Measurements from ENCODE around the gene TTLL1. TPM values are rescaled to one million over a fixed set of nuclear protein-coding genes. Genes with fewer than 3 reads are reported as not detected.

Gene TTLL1
- total and polyA plus RNA-seq, 4 donors, result 0.50 to 2.2 (median 1.1) TPM

DNA sequence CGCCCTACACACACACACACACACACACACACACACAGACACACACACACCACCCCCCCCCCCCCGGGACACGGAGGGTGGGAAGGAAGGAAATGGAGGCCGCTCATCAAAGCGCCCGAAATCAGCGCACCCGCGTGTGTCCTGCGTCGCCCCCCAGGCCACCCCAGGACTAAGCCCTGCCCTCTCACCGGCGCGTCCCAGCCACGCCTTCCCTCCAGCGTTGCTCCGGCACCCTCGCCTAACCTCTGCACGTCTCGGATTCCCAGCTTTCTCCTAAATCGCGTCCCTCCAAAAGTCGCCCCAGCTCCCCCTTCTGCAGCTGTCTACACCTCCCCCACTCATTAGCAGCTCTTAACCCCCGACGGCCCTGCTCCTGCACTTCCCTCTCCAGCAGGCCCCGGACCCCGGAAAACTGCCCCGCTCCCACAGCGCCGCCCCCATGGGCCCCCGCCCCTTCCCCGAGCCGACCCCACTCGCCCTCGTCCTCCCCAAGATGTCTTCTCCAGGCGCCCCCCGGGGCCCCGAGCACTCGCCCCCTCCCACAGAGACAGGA lies 74.8 kb downstream of the TTLL1 start:
- peak overlapping the region; percentile 90 to 95 (median 91) for H3K4me3 ChIP-seq (ENCODE audit: low read depth in 1 of 3, low read length in 3 of 3)
- peak overlapping the region; percentile 30 to 71 for H3K27ac ChIP-seq (ENCODE audit: low read depth in 1 of 2, low read length in 2 of 2)
- peak; percentile 44 for DNase-seq (ENCODE audit: low spot score)
- 1% methylated on average over 39 of the region's 39 CpGs for WGBS
- no peaks in the 10 kb centered on the region for H3K36me3 ChIP-seq (ENCODE audit: control insufficient read depth in 4 of 4, insufficient read depth in 3 of 4, low read depth in 1 of 4, low read length in 3 of 4)
- no peak overlapping the region for H3K9ac ChIP-seq (ENCODE audit: low read depth in 1 of 2, low read length in 2 of 2)
- no peaks in the 10 kb centered on the region for H3K27me3 ChIP-seq (ENCODE audit: control insufficient read depth in 4 of 4, insufficient read depth in 4 of 4, low read length in 3 of 4)
- no peaks in the 10 kb centered on the region for H3K9me3 ChIP-seq (ENCODE audit: control insufficient read depth in 4 of 4, low read length in 3 of 4)
- TF ChIP-seq, protein P1, sequence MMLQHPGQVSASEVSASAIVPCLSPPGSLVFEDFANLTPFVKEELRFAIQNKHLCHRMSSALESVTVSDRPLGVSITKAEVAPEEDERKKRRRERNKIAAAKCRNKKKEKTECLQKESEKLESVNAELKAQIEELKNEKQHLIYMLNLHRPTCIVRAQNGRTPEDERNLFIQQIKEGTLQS (IDR thresholded peaks at IDR 0.05), result no peak
- TF ChIP-seq, protein P2, sequence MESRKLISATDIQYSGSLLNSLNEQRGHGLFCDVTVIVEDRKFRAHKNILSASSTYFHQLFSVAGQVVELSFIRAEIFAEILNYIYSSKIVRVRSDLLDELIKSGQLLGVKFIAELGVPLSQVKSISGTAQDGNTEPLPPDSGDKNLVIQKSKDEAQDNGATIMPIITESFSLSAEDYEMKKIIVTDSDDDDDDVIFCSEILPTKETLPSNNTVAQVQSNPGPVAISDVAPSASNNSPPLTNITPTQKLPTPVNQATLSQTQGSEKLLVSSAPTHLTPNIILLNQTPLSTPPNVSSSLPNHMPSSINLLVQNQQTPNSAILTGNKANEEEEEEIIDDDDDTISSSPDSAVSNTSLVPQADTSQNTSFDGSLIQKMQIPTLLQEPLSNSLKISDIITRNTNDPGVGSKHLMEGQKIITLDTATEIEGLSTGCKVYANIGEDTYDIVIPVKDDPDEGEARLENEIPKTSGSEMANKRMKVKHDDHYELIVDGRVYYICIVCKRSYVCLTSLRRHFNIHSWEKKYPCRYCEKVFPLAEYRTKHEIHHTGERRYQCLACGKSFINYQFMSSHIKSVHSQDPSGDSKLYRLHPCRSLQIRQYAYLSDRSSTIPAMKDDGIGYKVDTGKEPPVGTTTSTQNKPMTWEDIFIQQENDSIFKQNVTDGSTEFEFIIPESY (IDR thresholded peaks at IDR 0.05), result no peak
- TF ChIP-seq YY1 (IDR thresholded peaks at IDR 0.05), result no peak
- no peak for TF ChIP-seq RXRA (IDR thresholded peaks at IDR 0.05)
- TF ChIP-seq HNF4G (IDR thresholded peaks at IDR 0.05), result no peak
- no peak for TF ChIP-seq NR2F2 (IDR thresholded peaks at IDR 0.05)
- peaks cover 3 to 35% (median 27%) of the 10 kb centered on the region in 4 donors for H3K4me1 ChIP-seq (ENCODE audit: control insufficient read depth in 4 of 4, insufficient read depth in 4 of 4, low read length in 3 of 4)

DNA sequence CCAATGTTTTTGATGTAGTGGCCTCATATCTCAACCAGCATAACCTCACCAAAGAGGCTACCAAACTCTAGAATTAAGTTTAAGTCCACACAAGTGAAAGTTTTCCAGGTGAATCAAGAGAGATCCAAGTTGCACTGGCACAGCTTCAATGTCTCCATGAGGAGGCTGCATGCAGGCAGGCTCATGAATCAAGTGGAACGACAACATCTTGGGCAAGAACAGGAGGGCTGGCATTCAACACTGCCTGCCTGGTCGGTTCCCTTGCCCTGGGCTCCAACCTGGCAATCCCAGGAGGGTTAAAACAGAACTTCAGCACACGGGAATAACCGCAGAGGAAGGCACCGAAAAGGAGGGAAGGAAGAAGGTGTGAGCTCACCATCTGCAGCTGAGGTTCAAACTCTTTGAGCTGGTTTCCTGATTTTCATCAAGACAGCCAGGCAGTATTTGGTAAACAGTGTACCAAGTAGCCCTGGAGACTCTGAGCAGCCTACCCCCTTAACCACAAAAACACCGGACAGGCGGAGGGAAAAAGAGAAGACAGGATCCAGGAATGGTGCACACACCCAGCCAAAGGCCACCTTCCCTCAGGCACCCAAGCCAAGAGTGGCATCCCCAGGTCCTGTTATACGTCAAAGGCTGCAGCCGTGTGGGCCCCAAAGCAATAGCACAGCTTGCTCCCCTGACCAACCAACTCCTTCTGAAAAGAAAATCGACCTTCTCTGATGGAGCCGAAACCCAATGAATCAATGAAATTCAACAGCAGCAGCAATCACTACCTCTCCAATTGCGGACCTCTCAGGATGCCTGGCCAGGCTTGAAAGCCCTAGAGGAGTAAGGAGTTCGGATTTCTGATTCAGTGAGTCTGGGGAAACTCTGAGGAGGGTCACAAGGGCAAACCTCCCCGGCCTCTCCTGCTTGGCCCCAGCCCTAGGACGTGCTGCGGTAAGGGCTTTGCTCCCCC lies 75.6 kb downstream of the TTLL1 start:
- Histone ChIP-seq H3K36me3 (ENCODE audit: control insufficient read depth in 4 of 4, insufficient read depth in 3 of 4, low read depth in 1 of 4, low read length in 3 of 4) (no peaks in the 10 kb centered on the region), H3K9ac (ENCODE audit: low read depth in 1 of 2, low read length in 2 of 2) (no peak overlapping the region), H3K27ac (ENCODE audit: low read depth in 1 of 2, low read length in 2 of 2) (peak overlapping the region in 1 of 2 donors; percentile 71), H3K4me1 (ENCODE audit: control insufficient read depth in 4 of 4, insufficient read depth in 4 of 4, low read length in 3 of 4) (peaks cover 3 to 33% (median 25%) of the 10 kb centered on the region in 4 donors), H3K27me3 (ENCODE audit: control insufficient read depth in 4 of 4, insufficient read depth in 4 of 4, low read length in 3 of 4) (no peaks in the 10 kb centered on the region), H3K4me3 (ENCODE audit: low read depth in 1 of 3, low read length in 3 of 3) (peak overlapping the region; percentile 90 to 95 (median 91)), H3K9me3 (ENCODE audit: control insufficient read depth in 4 of 4, low read length in 3 of 4) (no peaks in the 10 kb centered on the region)
- 33% methylated on average over 16 of the region's 16 CpGs for WGBS
- no peak for DNase-seq (ENCODE audit: low spot score)
- no peak for TF ChIP-seq EGR1 (IDR thresholded peaks at IDR 0.05; ENCODE audit: low read depth in 2 of 2)
- TF ChIP-seq RXRA (IDR thresholded peaks at IDR 0.05), result no peak
- TF ChIP-seq FOXA1 (IDR thresholded peaks at IDR 0.05), result no peak
- no peak for TF ChIP-seq YY1 (IDR thresholded peaks at IDR 0.05)
- TF ChIP-seq NR2F2 (IDR thresholded peaks at IDR 0.05), result no peak
- peak in 1 of 2 donors; percentile 6 for TF ChIP-seq RAD21 (IDR thresholded peaks at IDR 0.05)
- TF ChIP-seq, protein P3, sequence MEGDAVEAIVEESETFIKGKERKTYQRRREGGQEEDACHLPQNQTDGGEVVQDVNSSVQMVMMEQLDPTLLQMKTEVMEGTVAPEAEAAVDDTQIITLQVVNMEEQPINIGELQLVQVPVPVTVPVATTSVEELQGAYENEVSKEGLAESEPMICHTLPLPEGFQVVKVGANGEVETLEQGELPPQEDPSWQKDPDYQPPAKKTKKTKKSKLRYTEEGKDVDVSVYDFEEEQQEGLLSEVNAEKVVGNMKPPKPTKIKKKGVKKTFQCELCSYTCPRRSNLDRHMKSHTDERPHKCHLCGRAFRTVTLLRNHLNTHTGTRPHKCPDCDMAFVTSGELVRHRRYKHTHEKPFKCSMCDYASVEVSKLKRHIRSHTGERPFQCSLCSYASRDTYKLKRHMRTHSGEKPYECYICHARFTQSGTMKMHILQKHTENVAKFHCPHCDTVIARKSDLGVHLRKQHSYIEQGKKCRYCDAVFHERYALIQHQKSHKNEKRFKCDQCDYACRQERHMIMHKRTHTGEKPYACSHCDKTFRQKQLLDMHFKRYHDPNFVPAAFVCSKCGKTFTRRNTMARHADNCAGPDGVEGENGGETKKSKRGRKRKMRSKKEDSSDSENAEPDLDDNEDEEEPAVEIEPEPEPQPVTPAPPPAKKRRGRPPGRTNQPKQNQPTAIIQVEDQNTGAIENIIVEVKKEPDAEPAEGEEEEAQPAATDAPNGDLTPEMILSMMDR (IDR thresholded peaks at IDR 0.05; ENCODE audit: low read depth, low read length, missing input control), result no peak

DNA sequence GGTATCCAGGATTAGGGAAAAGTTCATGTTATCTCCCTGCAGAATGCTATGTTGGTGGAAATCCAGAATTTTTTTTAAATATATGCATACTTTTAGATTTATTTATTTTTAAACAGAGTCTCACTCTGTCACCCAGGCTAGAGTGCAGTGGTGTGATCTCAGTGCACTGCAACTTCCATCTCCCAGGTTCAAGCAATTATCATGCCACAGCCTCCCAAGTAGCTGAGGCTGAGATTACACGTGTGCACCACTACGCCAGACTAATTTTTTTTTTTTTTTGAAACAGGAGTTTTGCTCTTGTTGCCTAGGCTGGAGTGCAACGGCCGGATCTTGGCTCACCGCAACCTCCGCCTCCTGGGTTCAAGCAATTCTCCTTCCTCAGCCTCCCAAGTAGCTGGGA lies 76.8 kb downstream of the TTLL1 start:
- Histone ChIP-seq H3K9me3 (ENCODE audit: control insufficient read depth in 4 of 4, low read length in 3 of 4) (no peaks in the 10 kb centered on the region), H3K4me3 (ENCODE audit: low read depth in 1 of 3, low read length in 3 of 3) (no peak overlapping the region), H3K27me3 (ENCODE audit: control insufficient read depth in 4 of 4, insufficient read depth in 4 of 4, low read length in 3 of 4) (no peaks in the 10 kb centered on the region), H3K4me1 (ENCODE audit: control insufficient read depth in 4 of 4, insufficient read depth in 4 of 4, low read length in 3 of 4) (peaks cover 0 to 25% (median 15%) of the 10 kb centered on the region in 4 donors), H3K27ac (ENCODE audit: low read depth in 1 of 2, low read length in 2 of 2) (no peak overlapping the region), H3K9ac (ENCODE audit: low read depth in 1 of 2, low read length in 2 of 2) (no peak overlapping the region), H3K36me3 (ENCODE audit: control insufficient read depth in 4 of 4, insufficient read depth in 3 of 4, low read depth in 1 of 4, low read length in 3 of 4) (no peaks in the 10 kb centered on the region)
- WGBS, result 92% methylated on average over 6 of the region's 6 CpGs
- DNase-seq (ENCODE audit: low spot score), result no peak
- no peak for TF ChIP-seq HNF4G (IDR thresholded peaks at IDR 0.05)
- TF ChIP-seq, protein P4, sequence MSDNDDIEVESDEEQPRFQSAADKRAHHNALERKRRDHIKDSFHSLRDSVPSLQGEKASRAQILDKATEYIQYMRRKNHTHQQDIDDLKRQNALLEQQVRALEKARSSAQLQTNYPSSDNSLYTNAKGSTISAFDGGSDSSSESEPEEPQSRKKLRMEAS (IDR thresholded peaks at IDR 0.05), result no peak
- no peak for TF ChIP-seq TAF1 (conservative IDR thresholded peaks at IDR 0.05)
- TF ChIP-seq, protein P3 (IDR thresholded peaks at IDR 0.05; ENCODE audit: low read depth, low read length, missing input control), result no peak
- TF ChIP-seq SP1 (IDR thresholded peaks at IDR 0.05), result no peak
- no peak for TF ChIP-seq FOXA1 (IDR thresholded peaks at IDR 0.05)
- TF ChIP-seq, protein P2 (IDR thresholded peaks at IDR 0.05), result no peak
- TF ChIP-seq, protein P1 (IDR thresholded peaks at IDR 0.05), result no peak

All from liver (tissue), 9 donors.